PC-3 (cell line): ENCODE results near the gene VSIR. TPM values are rescaled to one million over a fixed set of nuclear protein-coding genes. Genes with fewer than 3 reads are reported as not detected.

Experiments
- ATAC-seq: fragments of 200-7000 bp; cut with Tn5 transposase; 2 replicates; pipeline ENCODE4 v1.9.1; 2020; ENCODE audit warnings: mild to moderate bottlenecking, moderate library complexity
- BruUV-seq: library from RNA; stranded (reverse); fragments of 400-500 nt; replicated peaks from 2 replicates; lab custom pipeline; 2021; lab: Mats Ljungman, UMichigan
- CTCF ChIA-PET: fragments of 300-600 bp; sonication (Branson Sonifier 250); formaldehyde crosslinking; loops from one replicate; lab custom pipeline; 2022; ENCODE audit warnings: antibody characterized with exemption; lab: Charles Lee
- POLR2A ChIA-PET: fragments of 300-600 bp; sonication (Branson Sonifier 250); formaldehyde crosslinking; loops from one replicate; lab custom pipeline; 2022; ENCODE audit warnings: antibody characterized with exemption; ENCODE audit not compliant: unreplicated experiment; lab: Charles Lee
- DNase-seq: peaks from one replicate; pipeline ENCODE4 v3.0.0-alpha.2; 2015
- H2AFZ ChIP-seq: fragments of 300-600 bp; sonication (generic); 2 replicates; pipeline ENCODE4 v1.6.0; 2016; ENCODE audit warnings: antibody characterized with exemption, low read length
- H3F3A ChIP-seq: fragments of 300-600 bp; sonication (generic); one replicate; pipeline ENCODE4 v1.6.0; 2017; ENCODE audit warnings: antibody characterized with exemption, low read length, control low read depth, mild to moderate bottlenecking; ENCODE audit not compliant: unreplicated experiment
- H3K27ac ChIP-seq: fragments of 300-600 bp; sonication (generic); 2 replicates; pipeline ENCODE4 v1.5.1; 2016; ENCODE audit warnings: mild to moderate bottlenecking, low read length
- H3K27me3 ChIP-seq: fragments of 300-600 bp; sonication (generic); 2 replicates; pipeline ENCODE4 v1.6.1; 2016; ENCODE audit warnings: low read length, mixed read lengths
- H3K36me3 ChIP-seq: fragments of 300-600 bp; sonication (generic); 2 replicates; pipeline ENCODE4 v1.6.1; 2016; ENCODE audit warnings: low read depth, mixed run types, low read length, mixed read lengths
- H3K4me1 ChIP-seq: fragments of 300-600 bp; sonication (generic); 2 replicates; pipeline ENCODE4 v1.5.1; 2016; ENCODE audit warnings: low read length; ENCODE audit not compliant: insufficient read depth
- H3K4me2 ChIP-seq: fragments of 300-600 bp; sonication (generic); 2 replicates; pipeline ENCODE4 v1.6.0; 2016; ENCODE audit warnings: low read length
- H3K4me3 ChIP-seq: fragments of 300-600 bp; sonication (generic); 2 replicates; pipeline ENCODE4 v1.5.1; 2016; ENCODE audit warnings: mild to moderate bottlenecking, low read length, mixed read lengths
- H3K79me2 ChIP-seq: fragments of 300-600 bp; sonication (generic); 2 replicates; pipeline ENCODE4 v1.6.1; 2017; ENCODE audit warnings: low read length, mixed read lengths
- H3K9ac ChIP-seq: fragments of 300-600 bp; sonication (generic); 2 replicates; pipeline ENCODE4 v1.6.0; 2016; ENCODE audit warnings: mild to moderate bottlenecking, low read length
- H3K9me2 ChIP-seq: fragments of 300-600 bp; sonication (generic); replicated peaks from 2 replicates; pipeline ENCODE4 v1.6.1; 2016; ENCODE audit warnings: mixed run types, low read length, mixed read lengths
- H3K9me3 ChIP-seq: fragments of 300-600 bp; sonication (generic); 2 replicates; pipeline ENCODE4 v1.6.1; 2016; ENCODE audit warnings: low read length, mixed read lengths
- H4K20me1 ChIP-seq: fragments of 300-600 bp; sonication (generic); 2 replicates; pipeline ENCODE4 v1.6.1; 2016; ENCODE audit warnings: low read length, mixed read lengths
- EZH2 ChIP-seq: fragments of 300-600 bp; sonication (generic); IDR thresholded peaks from one replicate; pipeline ENCODE4 v1.6.1; 2017; ENCODE audit warnings: antibody characterized with exemption, mild to moderate bottlenecking, low read length; ENCODE audit not compliant: unreplicated experiment
- EZH2phosphoT487 ChIP-seq: fragments of 300-600 bp; sonication (generic); IDR thresholded peaks from 2 replicates; pipeline ENCODE4 v1.6.1; 2018; ENCODE audit warnings: mild to moderate bottlenecking, antibody characterized with exemption, low read length, borderline replicate concordance
- intact Hi-C: fragments of 100-400 bp; cut with micrococcal nuclease; formaldehyde crosslinking; loops from 2 replicates; pipeline ENCODE4 v1.9.0; 2023
- total RNA-seq: library from RNA; depleted of rRNA; stranded (reverse); fragments of >200 nt; gene quantifications from 2 replicates; pipeline ENCODE4 v1.2.3, GENCODE V29; 2014
- TF ChIP-seq, protein P1 (sequence below): fragments of 300-600 bp; sonication (generic); conservative IDR thresholded peaks from 2 replicates; pipeline ENCODE4 v1.5.1; 2017; ENCODE audit warnings: antibody characterized with exemption, low read depth, mild to moderate bottlenecking, low read length

VSIR gene
- total RNA-seq, 1 experiment from 2014 or later, result 14.1 TPM

DNA sequence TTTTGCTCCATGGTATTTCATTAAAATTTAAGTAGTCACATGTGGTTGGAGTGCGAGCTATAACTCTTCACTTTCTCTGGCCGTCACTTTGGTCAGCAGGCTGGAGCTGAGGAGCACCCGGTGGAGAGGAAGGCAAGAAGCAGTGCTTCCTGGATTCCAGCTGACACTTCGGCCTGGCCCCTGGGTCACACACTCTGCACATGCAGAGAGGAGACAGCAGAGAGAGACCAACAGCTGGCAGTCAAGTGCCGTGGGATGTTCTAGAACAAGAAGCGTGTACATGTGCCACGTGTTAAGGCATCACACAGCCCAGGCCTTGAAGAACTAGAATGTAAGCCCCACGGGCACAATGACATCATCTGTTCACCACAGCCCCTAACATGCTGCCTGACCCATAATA is 47.6 kb upstream of the VSIR start:
- Histone ChIP-seq H3K9ac (no peak overlapping the region), H3K36me3 (peaks cover 15% of the 10 kb centered on the region), H3K4me1 (no peaks in the 10 kb centered on the region), H3K4me2 (no peak overlapping the region), H3K9me2 (no peaks in the 10 kb centered on the region), H3K9me3 (no peaks in the 10 kb centered on the region), H2AFZ (no peak overlapping the region), H3K27me3 (no peaks in the 10 kb centered on the region), H4K20me1 (no peaks in the 10 kb centered on the region), H3K4me3 (no peak overlapping the region), H3K27ac (no peak overlapping the region), H3K79me2 (no peaks in the 10 kb centered on the region), H3F3A (no peaks in the 10 kb centered on the region)
- DNase-seq, result no peak
- ChIA-PET POLR2A (interaction anchor here (0.6 kb wide), 1 partner anchor 143 kb away, joined by 3 read pairs; the partner anchor contains the start of gene CHST3), CTCF (no interaction called here)
- TF ChIP-seq EZH2phosphoT487, result no peak
- no peak for TF ChIP-seq EZH2
- TF ChIP-seq, protein P1, sequence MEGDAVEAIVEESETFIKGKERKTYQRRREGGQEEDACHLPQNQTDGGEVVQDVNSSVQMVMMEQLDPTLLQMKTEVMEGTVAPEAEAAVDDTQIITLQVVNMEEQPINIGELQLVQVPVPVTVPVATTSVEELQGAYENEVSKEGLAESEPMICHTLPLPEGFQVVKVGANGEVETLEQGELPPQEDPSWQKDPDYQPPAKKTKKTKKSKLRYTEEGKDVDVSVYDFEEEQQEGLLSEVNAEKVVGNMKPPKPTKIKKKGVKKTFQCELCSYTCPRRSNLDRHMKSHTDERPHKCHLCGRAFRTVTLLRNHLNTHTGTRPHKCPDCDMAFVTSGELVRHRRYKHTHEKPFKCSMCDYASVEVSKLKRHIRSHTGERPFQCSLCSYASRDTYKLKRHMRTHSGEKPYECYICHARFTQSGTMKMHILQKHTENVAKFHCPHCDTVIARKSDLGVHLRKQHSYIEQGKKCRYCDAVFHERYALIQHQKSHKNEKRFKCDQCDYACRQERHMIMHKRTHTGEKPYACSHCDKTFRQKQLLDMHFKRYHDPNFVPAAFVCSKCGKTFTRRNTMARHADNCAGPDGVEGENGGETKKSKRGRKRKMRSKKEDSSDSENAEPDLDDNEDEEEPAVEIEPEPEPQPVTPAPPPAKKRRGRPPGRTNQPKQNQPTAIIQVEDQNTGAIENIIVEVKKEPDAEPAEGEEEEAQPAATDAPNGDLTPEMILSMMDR, result no peak
- intact Hi-C loops, result no loop called here
- no peak for ATAC-seq
- BruUV-seq, result no TSS peak

DNA sequence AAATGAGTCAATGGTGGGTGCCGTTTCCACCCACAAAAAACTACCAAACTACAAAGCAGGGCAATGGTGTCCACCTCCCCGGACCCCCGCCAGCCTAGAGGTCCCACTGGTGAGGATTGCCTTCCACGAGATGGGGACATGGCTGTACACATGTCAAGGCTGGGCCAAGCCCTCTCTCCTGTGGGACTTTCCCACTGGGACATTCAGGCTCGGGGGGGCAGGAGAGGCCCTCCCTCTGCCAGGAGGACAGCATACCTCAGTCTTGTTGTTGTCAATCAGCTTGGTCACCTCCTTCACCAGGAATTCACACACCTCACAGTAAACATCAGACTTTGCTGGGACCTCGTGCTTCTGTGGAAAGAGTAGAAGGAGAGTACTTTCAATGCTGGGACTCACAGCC is 46.7 kb upstream of the VSIR start:
- ATAC-seq (no peak), DNase-seq (no peak)
- no TSS peak for BruUV-seq
- H2AFZ ChIP-seq, result no peak overlapping the region
- no peaks in the 10 kb centered on the region for H3F3A ChIP-seq
- no peak for TF ChIP-seq EZH2
- TF ChIP-seq EZH2phosphoT487, result no peak
- TF ChIP-seq, protein P1, result no peak
- no peak overlapping the region for H3K4me3 ChIP-seq
- H3K36me3 ChIP-seq, result peaks cover 9% of the 10 kb centered on the region
- H3K27ac ChIP-seq, result no peak overlapping the region
- no peaks in the 10 kb centered on the region for H3K79me2 ChIP-seq
- ChIA-PET POLR2A (no interaction called here), CTCF (no interaction called here)
- H3K9me2 ChIP-seq, result no peaks in the 10 kb centered on the region
- intact Hi-C loops, result no loop called here
- H3K4me1 ChIP-seq, result no peaks in the 10 kb centered on the region
- H3K9me3 ChIP-seq, result no peaks in the 10 kb centered on the region
- H3K4me2 ChIP-seq, result no peak overlapping the region
- H4K20me1 ChIP-seq, result no peaks in the 10 kb centered on the region
- H3K9ac ChIP-seq, result no peak overlapping the region
- H3K27me3 ChIP-seq, result no peaks in the 10 kb centered on the region

DNA sequence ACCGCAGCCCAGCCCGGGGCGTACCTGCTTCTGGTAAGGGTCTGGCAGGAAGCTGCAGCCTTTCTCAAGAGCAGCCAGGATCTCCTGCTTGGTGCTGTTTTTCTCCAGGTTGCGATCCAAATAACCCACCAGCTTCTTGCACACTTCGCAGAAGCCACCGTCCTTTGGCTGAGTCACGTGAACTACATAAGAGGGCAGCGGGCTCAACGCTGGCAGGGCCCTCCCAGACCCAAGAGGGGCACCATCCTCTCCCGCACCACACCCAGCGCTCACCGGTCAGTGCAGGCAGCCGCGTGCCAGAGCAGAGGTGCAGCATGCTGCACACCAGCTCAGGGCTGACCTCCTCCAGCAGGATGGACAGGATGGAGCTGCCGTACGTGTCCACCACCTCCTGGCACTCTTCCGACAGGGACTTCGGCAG is 46.1 kb upstream of the VSIR start:
- H2AFZ ChIP-seq, result no peak overlapping the region
- peaks cover 9% of the 10 kb centered on the region for H3K36me3 ChIP-seq
- intact Hi-C loops, result no loop called here
- no peaks in the 10 kb centered on the region for H3K79me2 ChIP-seq
- ChIA-PET POLR2A (no interaction called here), CTCF (no interaction called here)
- H3K27me3 ChIP-seq, result no peaks in the 10 kb centered on the region
- no peak overlapping the region for H3K4me3 ChIP-seq
- no TSS peak for BruUV-seq
- H3K9ac ChIP-seq, result no peak overlapping the region
- H3K9me3 ChIP-seq, result no peaks in the 10 kb centered on the region
- H3K4me1 ChIP-seq, result no peaks in the 10 kb centered on the region
- H4K20me1 ChIP-seq, result no peaks in the 10 kb centered on the region
- DNase-seq (no peak), ATAC-seq (no peak)
- TF ChIP-seq, protein P1, result no peak
- no peak for TF ChIP-seq EZH2
- TF ChIP-seq EZH2phosphoT487, result no peak
- H3K9me2 ChIP-seq, result no peaks in the 10 kb centered on the region
- no peak overlapping the region for H3K4me2 ChIP-seq
- no peak overlapping the region for H3K27ac ChIP-seq
- H3F3A ChIP-seq, result no peaks in the 10 kb centered on the region
